CD4-positive, alpha-beta T cell (primary cell): Measurements from ENCODE around the gene SEMA3D. TPM values are rescaled to one million over a fixed set of nuclear protein-coding genes. Genes with fewer than 3 reads are reported as not detected.

Experiments
- ATAC-seq: fragments of 200-7000 bp; cut with Tn5 transposase; one replicate; pipeline ENCODE4 v1.10.0; 2022; ENCODE audit warnings: mild to moderate bottlenecking; ENCODE audit not compliant: poor library complexity
- CTCF ChIA-PET: fragments of 350-600 bp; sonication (Branson Sonifier 250); formaldehyde crosslinking; loops from one replicate; lab custom pipeline; 2021; ENCODE audit warnings: antibody characterized with exemption, inconsistent platforms; lab: Charles Lee
- POLR2A ChIA-PET: fragments of 350-600 bp; sonication (Branson Sonifier 250); formaldehyde crosslinking; loops from one replicate; lab custom pipeline; 2021; ENCODE audit warnings: antibody characterized with exemption, inconsistent platforms; lab: Charles Lee
- DNase-seq, 14 experiments: peaks; one replicate each; pipeline ENCODE4 v3.0.0-alpha.2; 2013 to 2020; ENCODE audit warnings: mixed read lengths in 2 of 14
- H3K27ac ChIP-seq, 2 donors: one replicate each; pipeline versions ENCODE4 v1.5.1 to v1.7.0; 2013; ENCODE audit warnings: low read length in 2 of 2, low read depth in 1 of 2, mild to moderate bottlenecking in 1 of 2
- H3K27me3 ChIP-seq, 2 experiments: 1 replicate in 1 of 2; 2 replicates in 1 of 2; pipeline versions ENCODE4 v1.6.1 to v1.7.0; 2013; ENCODE audit warnings: low read length in 2 of 2, control low read depth in 1 of 2, mild to moderate bottlenecking in 1 of 2, moderate library complexity in 1 of 2; ENCODE audit not compliant: insufficient read depth in 2 of 2, control insufficient read depth in 1 of 2
- H3K36me3 ChIP-seq: one replicate; pipeline ENCODE4 v1.6.1; 2013; ENCODE audit warnings: low read length, control low read depth; ENCODE audit not compliant: insufficient read depth
- H3K4me1 ChIP-seq: one replicate; pipeline ENCODE4 v1.6.1; 2013; ENCODE audit warnings: low read length, control low read depth; ENCODE audit not compliant: insufficient read depth
- H3K4me3 ChIP-seq: one replicate; pipeline ENCODE4 v1.5.1; 2013; ENCODE audit warnings: mild to moderate bottlenecking, low read length, moderate library complexity
- H3K9me3 ChIP-seq, 2 experiments: 1 replicate in 1 of 2; 2 replicates in 1 of 2; pipeline versions ENCODE4 v1.6.1 to v1.7.0; 2013; ENCODE audit warnings: low read length in 2 of 2, mild to moderate bottlenecking in 2 of 2, control low read depth in 1 of 2, moderate library complexity in 1 of 2; ENCODE audit not compliant: control insufficient read depth in 1 of 2, insufficient read depth in 1 of 2
- H3K27ac Mint-ChIP-seq: one replicate; pipeline ENCODE4 v1.8.0; 2020; ENCODE audit warnings: mixed read lengths
- H3K27me3 Mint-ChIP-seq: one replicate; pipeline ENCODE4 v1.8.0; 2021; ENCODE audit warnings: mixed read lengths
- H3K36me3 Mint-ChIP-seq: one replicate; pipeline ENCODE4 v1.8.0; 2021; ENCODE audit warnings: low read depth, mixed read lengths
- H3K4me1 Mint-ChIP-seq: one replicate; pipeline ENCODE4 v1.8.0; 2021; ENCODE audit warnings: low read depth, mixed read lengths
- H3K4me3 Mint-ChIP-seq: one replicate; pipeline ENCODE4 v1.8.0; 2020; ENCODE audit warnings: mild to moderate bottlenecking, mixed read lengths
- H3K9me3 Mint-ChIP-seq: one replicate; pipeline ENCODE4 v1.8.0; 2020; ENCODE audit warnings: mixed read lengths
- CTCF ChIP-seq: fragments of 200-600 bp; IDR thresholded peaks from one replicate; pipeline ENCODE4 v1.8.0; 2022; ENCODE audit warnings: antibody characterized with exemption, mild to moderate bottlenecking
- intact Hi-C, 2 experiments: fragments of 100-400 bp; cut with DNase I in 1 of 2; cut with micrococcal nuclease in 1 of 2; formaldehyde crosslinking; loops; one replicate each; pipeline versions ENCODE4 v1.15.1 to v1.9.0; 2023 to 2025; cut with DNase I, micrococcal nuclease
- total RNA-seq, 174 experiments: library from RNA in 2 of 174; stranded (reverse) in 2 of 174; gene quantifications; one replicate each; pipeline ENCODE4 v1.2.3 and lab custom pipeline; 2021 to 2026

The SEMA3D gene
- total RNA-seq, 2 experiments from 2014 or later, result not detected

GRCh38 chr7:85125651-85126131, 61.2 kb downstream of the SEMA3D start:
- DNase-seq (no peak), ATAC-seq (no peak)
- no peaks in the 10 kb centered on the region for H3K27me3 ChIP-seq
- Mint-ChIP-seq H3K4me3 (no peak overlapping the region), H3K27me3 (no peaks in the 10 kb centered on the region), H3K36me3 (no peaks in the 10 kb centered on the region), H3K4me1 (no peaks in the 10 kb centered on the region), H3K27ac (no peak overlapping the region), H3K9me3 (no peaks in the 10 kb centered on the region)
- CTCF ChIA-PET, result no interaction called here
- no peak overlapping the region for H3K27ac ChIP-seq
- POLR2A ChIA-PET, result no interaction called here
- no peaks in the 10 kb centered on the region for H3K36me3 ChIP-seq
- intact Hi-C loops, result no loop called here
- no peak overlapping the region for H3K4me3 ChIP-seq
- no peak for TF ChIP-seq CTCF
- H3K9me3 ChIP-seq, result no peaks in the 10 kb centered on the region
- H3K4me1 ChIP-seq, result no peaks in the 10 kb centered on the region

GRCh38 chr7:85125176-85125575, 61.7 kb downstream of the SEMA3D start:
- H3K27me3 ChIP-seq, result no peaks in the 10 kb centered on the region
- no peak for ATAC-seq
- no peak overlapping the region for H3K27ac ChIP-seq
- Mint-ChIP-seq H3K36me3 (no peaks in the 10 kb centered on the region), H3K4me3 (no peak overlapping the region), H3K27ac (no peak overlapping the region), H3K27me3 (no peaks in the 10 kb centered on the region), H3K9me3 (no peaks in the 10 kb centered on the region), H3K4me1 (no peaks in the 10 kb centered on the region)
- intact Hi-C loops, result no loop called here
- POLR2A ChIA-PET, result no interaction called here
- CTCF ChIA-PET, result no interaction called here
- no peaks in the 10 kb centered on the region for H3K36me3 ChIP-seq
- H3K4me1 ChIP-seq, result no peaks in the 10 kb centered on the region
- no peaks in the 10 kb centered on the region for H3K9me3 ChIP-seq
- H3K4me3 ChIP-seq, result no peak overlapping the region
- no peak for DNase-seq
- TF ChIP-seq CTCF, result no peak

- H3K36me3 Mint-ChIP-seq, result no peaks in the 10 kb centered on the region
- H3K4me3 Mint-ChIP-seq, result no peak overlapping the region
These were observed 66.9 kb downstream of the SEMA3D start for GRCh38 chr7:85119934-85120333.

More at GRCh38 chr7:85119934-85120333, 66.9 kb downstream of the SEMA3D start:
- ChIA-PET POLR2A (no interaction called here), CTCF (no interaction called here)
- H3K9me3 Mint-ChIP-seq, result peaks cover 2% of the 10 kb centered on the region
- Histone ChIP-seq H3K27ac (no peak overlapping the region), H3K27me3 (no peaks in the 10 kb centered on the region), H3K4me3 (no peak overlapping the region), H3K4me1 (no peaks in the 10 kb centered on the region), H3K9me3 (no peaks in the 10 kb centered on the region), H3K36me3 (no peaks in the 10 kb centered on the region)
- no peaks in the 10 kb centered on the region for H3K27me3 Mint-ChIP-seq
- DNase-seq (no peak), ATAC-seq (no peak)
- intact Hi-C loops, result no loop called here
- no peaks in the 10 kb centered on the region for H3K4me1 Mint-ChIP-seq
- no peak for TF ChIP-seq CTCF
- no peak overlapping the region for H3K27ac Mint-ChIP-seq
